Measurements from ENCODE around the gene ADCY3. TPM values are rescaled to one million over a fixed set of nuclear protein-coding genes. Genes with fewer than 3 reads are reported as not detected.
A peak's percentile ranks its signal among the peaks of the same experiment; 100 is the strongest.

ADCY3 gene
- total RNA-seq (2014; rRNA removed; shearing (Covaris generic); ENCODE audit: low replicate concordance): 6.7 and 6.9 TPM in 2 replicates

GRCh38 chr2:24920098-24920808 is at the start of gene ADCY3:
Gene ADCY3 (minus strand): TSS chr2:24920237. CDS start chr2:24918987, 1,250 bp downstream.
- Histone ChIP-seq H3K27me3 (no peaks in the 10 kb centered on the region), H3K4me3 (peak within 1 kb of the TSS; percentile 49), H3K9me3 (no peaks in the 10 kb centered on the region), H3K36me3 (no peaks in the 10 kb centered on the region; the same call in 1 of the 2 replicates)
- peak; percentile 50 for DNase-seq

- Histone ChIP-seq H3K27me3 (no peaks in the 10 kb centered on the region), H3K36me3 (peaks cover 23% of the 10 kb centered on the region), H3K4me3 (no peak overlapping the region), H3K9me3 (no peaks in the 10 kb centered on the region)
- DNase-seq: no peak
These were observed 49.7 kb upstream of the ADCY3 start for GRCh38 chr2:24969784-24970183.

- Histone ChIP-seq H3K27me3 (no peaks in the 10 kb centered on the region), H3K36me3 (peaks cover 29% of the 10 kb centered on the region), H3K4me3 (no peak overlapping the region), H3K9me3 (no peaks in the 10 kb centered on the region)
- no peak for DNase-seq
These were observed 41.9 kb upstream of the ADCY3 start for GRCh38 chr2:24961903-24962302.

GRCh38 chr2:24959761-24960160 is 39.7 kb upstream of the ADCY3 start:
- DNase-seq: no peak
- Histone ChIP-seq H3K4me3 (no peak overlapping the region), H3K9me3 (no peaks in the 10 kb centered on the region), H3K27me3 (no peaks in the 10 kb centered on the region), H3K36me3 (peaks cover 31% of the 10 kb centered on the region)

- Histone ChIP-seq H3K4me3 (no peak overlapping the region), H3K9me3 (no peaks in the 10 kb centered on the region), H3K27me3 (no peaks in the 10 kb centered on the region), H3K36me3 (peaks cover 26% of the 10 kb centered on the region)
- DNase-seq: no peak
These were observed 38.4 kb upstream of the ADCY3 start for GRCh38 chr2:24958411-24958935.

- DNase-seq: no peak
- Histone ChIP-seq H3K36me3 (peaks cover 22% of the 10 kb centered on the region), H3K27me3 (no peaks in the 10 kb centered on the region), H3K9me3 (no peaks in the 10 kb centered on the region), H3K4me3 (no peak overlapping the region)
These were observed 37.9 kb upstream of the ADCY3 start for GRCh38 chr2:24957976-24958375.

GRCh38 chr2:24957221-24957620 is 37.2 kb upstream of the ADCY3 start:
- DNase-seq: no peak
- Histone ChIP-seq H3K9me3 (no peaks in the 10 kb centered on the region), H3K36me3 (peaks cover 24% of the 10 kb centered on the region), H3K4me3 (no peak overlapping the region), H3K27me3 (no peaks in the 10 kb centered on the region)

- peaks cover 29% of the 10 kb centered on the region for H3K36me3 ChIP-seq
These were observed 35.9 kb upstream of the ADCY3 start for GRCh38 chr2:24955921-24956320.

GRCh38 chr2:24955232-24955631 is 35.2 kb upstream of the ADCY3 start:
- no peak overlapping the region for H3K4me3 ChIP-seq
- H3K36me3 ChIP-seq: peaks cover 29% of the 10 kb centered on the region
- no peaks in the 10 kb centered on the region for H3K27me3 ChIP-seq
- no peak for DNase-seq
- no peaks in the 10 kb centered on the region for H3K9me3 ChIP-seq

More at GRCh38 chr2:24955921-24956320, 35.9 kb upstream of the ADCY3 start:
- H3K4me3 ChIP-seq: no peak overlapping the region
- no peak for DNase-seq
- H3K9me3 ChIP-seq: no peaks in the 10 kb centered on the region
- no peaks in the 10 kb centered on the region for H3K27me3 ChIP-seq

GRCh38 chr2:24950102-24950501 is 30.1 kb upstream of the ADCY3 start:
- DNase-seq: no peak
- Histone ChIP-seq H3K4me3 (no peak overlapping the region), H3K27me3 (no peaks in the 10 kb centered on the region), H3K36me3 (peaks cover 21% of the 10 kb centered on the region), H3K9me3 (no peaks in the 10 kb centered on the region)

- no peaks in the 10 kb centered on the region for H3K9me3 ChIP-seq
- DNase-seq: no peak
- H3K36me3 ChIP-seq: peaks cover 17% of the 10 kb centered on the region
- no peak overlapping the region for H3K4me3 ChIP-seq
- H3K27me3 ChIP-seq: no peaks in the 10 kb centered on the region
These were observed 28.5 kb upstream of the ADCY3 start for GRCh38 chr2:24948506-24948905.

GRCh38 chr2:24947561-24948157 is 27.6 kb upstream of the ADCY3 start:
- no peaks in the 10 kb centered on the region for H3K27me3 ChIP-seq
- peaks cover 17% of the 10 kb centered on the region for H3K36me3 ChIP-seq

GRCh38 chr2:24945907-24946306 is 25.9 kb upstream of the ADCY3 start:
- no peak for DNase-seq
- H3K36me3 ChIP-seq: peaks cover 10% of the 10 kb centered on the region
- H3K27me3 ChIP-seq: no peaks in the 10 kb centered on the region
- no peaks in the 10 kb centered on the region for H3K9me3 ChIP-seq
- H3K4me3 ChIP-seq: no peak overlapping the region

More at GRCh38 chr2:24947561-24948157, 27.6 kb upstream of the ADCY3 start:
- Histone ChIP-seq H3K4me3 (no peak overlapping the region), H3K9me3 (no peaks in the 10 kb centered on the region)
- DNase-seq: no peak

GRCh38 chr2:24943427-24944053 is 23.5 kb upstream of the ADCY3 start:
- no peak overlapping the region for H3K4me3 ChIP-seq
- no peaks in the 10 kb centered on the region for H3K9me3 ChIP-seq
- no peaks in the 10 kb centered on the region for H3K27me3 ChIP-seq
- peaks cover 10% of the 10 kb centered on the region for H3K36me3 ChIP-seq
- DNase-seq: no peak

GRCh38 chr2:24939353-24939752 is 19.3 kb upstream of the ADCY3 start:
- H3K27me3 ChIP-seq: no peaks in the 10 kb centered on the region
- DNase-seq: no peak
- no peak overlapping the region for H3K4me3 ChIP-seq
- no peaks in the 10 kb centered on the region for H3K9me3 ChIP-seq
- no peaks in the 10 kb centered on the region for H3K36me3 ChIP-seq

GRCh38 chr2:24937236-24937635 is 17.2 kb upstream of the ADCY3 start:
- no peaks in the 10 kb centered on the region for H3K9me3 ChIP-seq
- H3K27me3 ChIP-seq: no peaks in the 10 kb centered on the region
- H3K4me3 ChIP-seq: no peak overlapping the region
- DNase-seq: no peak
- no peaks in the 10 kb centered on the region for H3K36me3 ChIP-seq

GRCh38 chr2:24935145-24935544 is 15.1 kb upstream of the ADCY3 start:
- Histone ChIP-seq H3K4me3 (no peak overlapping the region), H3K27me3 (no peaks in the 10 kb centered on the region), H3K9me3 (no peaks in the 10 kb centered on the region), H3K36me3 (no peaks in the 10 kb centered on the region)
- DNase-seq: no peak

All from MG63 (cell line).